ENCODE measurements around the gene YAE1. TPM values are rescaled to one million over a fixed set of nuclear protein-coding genes. Genes with fewer than 3 reads are reported as not detected.
A peak's percentile ranks its signal among the peaks of the same experiment; 100 is the strongest.

The YAE1 gene
- total RNA-seq, 3 donors from 2014 or later = 19.8 to 24.2 (median 23.3) TPM

DNA sequence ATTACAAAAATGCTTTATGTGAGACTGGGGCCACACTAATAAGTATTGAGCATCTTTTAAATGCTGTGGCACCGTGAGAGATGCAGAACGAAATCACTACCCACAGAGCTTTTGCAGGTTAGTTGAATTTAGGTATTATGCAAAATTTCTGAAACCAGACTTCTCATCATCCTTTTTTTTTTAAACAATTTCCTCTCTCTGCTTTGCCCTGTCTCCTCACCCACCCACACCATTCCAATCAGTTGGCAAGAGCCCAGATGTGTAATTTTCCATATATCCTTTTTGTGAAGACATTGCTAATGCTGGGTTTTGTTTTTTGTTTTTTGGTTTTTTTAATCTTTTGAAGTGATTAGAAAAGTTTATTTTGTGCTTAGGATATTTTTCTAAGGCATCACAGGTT, 1.1 kb downstream of the YAE1 start:
- ATAC-seq = no peak
- no peak for DNase-seq

DNA sequence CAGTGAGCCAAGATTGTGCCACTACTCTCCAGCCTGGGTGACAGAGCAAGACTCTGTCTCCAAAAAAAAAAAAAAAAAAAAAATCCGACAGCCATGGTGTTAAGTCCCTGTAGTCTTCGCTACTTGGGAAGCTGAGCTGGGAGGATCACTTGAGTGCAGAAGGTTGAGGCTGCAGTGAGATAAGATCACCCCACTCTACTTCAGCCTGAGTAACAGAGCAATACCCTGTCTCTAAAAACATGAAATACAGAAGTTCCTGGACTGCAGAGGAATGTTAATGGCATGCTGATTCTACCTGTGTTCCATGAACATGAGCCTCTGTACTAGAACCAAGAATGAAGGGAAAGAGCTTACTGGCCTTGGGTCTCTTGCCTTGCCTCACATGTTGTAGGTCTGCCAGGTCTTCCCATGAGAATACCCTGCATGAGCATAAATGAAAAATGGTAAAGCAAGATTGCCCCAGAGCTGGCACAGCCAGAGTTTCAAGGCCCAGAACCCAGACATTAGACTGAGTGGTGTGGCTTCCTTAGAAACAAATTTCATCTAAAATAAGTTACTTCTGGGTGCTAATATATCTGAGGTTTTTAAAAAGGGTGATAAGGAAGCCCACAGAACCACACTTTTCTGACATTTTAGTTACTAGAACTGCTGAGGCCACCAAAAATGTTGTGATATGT, 8.6 kb downstream of the YAE1 start:
- intact Hi-C loops (cut with DNase I, micrococcal nuclease) = no loop called here
- ATAC-seq = no peak

More for the DNA sequence above, 1.1 kb downstream of the YAE1 start:
- intact Hi-C loops (cut with DNase I, micrococcal nuclease) = no loop called here
- Histone ChIP-seq H3K9me3 (no peaks in the 10 kb centered on the region), H3K36me3 (ENCODE audit: low read depth) (no peaks in the 10 kb centered on the region), H3K4me3 (no peak overlapping the region), H3K4me1 (ENCODE audit: low read depth) (peaks cover 7% of the 10 kb centered on the region)
- TF ChIP-seq, protein P1, sequence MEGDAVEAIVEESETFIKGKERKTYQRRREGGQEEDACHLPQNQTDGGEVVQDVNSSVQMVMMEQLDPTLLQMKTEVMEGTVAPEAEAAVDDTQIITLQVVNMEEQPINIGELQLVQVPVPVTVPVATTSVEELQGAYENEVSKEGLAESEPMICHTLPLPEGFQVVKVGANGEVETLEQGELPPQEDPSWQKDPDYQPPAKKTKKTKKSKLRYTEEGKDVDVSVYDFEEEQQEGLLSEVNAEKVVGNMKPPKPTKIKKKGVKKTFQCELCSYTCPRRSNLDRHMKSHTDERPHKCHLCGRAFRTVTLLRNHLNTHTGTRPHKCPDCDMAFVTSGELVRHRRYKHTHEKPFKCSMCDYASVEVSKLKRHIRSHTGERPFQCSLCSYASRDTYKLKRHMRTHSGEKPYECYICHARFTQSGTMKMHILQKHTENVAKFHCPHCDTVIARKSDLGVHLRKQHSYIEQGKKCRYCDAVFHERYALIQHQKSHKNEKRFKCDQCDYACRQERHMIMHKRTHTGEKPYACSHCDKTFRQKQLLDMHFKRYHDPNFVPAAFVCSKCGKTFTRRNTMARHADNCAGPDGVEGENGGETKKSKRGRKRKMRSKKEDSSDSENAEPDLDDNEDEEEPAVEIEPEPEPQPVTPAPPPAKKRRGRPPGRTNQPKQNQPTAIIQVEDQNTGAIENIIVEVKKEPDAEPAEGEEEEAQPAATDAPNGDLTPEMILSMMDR (IDR thresholded peaks at IDR 0.05) = no peak

DNA sequence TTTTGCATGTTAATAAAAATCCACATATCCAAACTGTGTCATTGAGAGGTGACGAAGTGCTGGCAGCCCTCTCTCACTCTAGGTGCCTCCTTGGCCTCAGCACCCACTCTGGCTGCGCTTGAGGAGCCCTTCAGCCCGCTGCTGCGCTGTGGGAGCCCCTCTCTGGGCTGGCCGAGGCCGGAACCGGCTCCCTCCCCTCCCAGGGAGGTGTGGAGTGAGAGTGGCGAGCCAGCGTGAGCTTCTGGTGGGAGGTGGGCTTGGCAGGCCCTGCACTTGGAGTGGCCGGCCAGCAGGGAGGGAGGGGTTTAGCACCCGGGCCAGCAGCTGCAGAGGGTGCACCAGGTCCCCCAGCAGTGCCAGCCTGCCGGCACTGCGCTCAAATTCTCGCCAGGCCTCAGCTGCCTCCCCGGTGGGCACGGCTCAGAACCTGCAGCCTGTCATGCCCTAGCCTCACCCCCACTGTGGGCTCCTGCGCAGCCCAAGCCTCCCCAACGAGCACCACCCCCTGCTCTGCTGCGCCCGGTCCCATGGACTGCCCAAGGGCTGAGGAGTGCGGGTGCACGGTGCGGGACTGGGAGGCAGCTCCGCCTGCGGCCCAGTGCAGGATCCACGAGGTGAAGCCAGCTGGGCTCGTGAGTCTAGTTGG, 11.1 kb downstream of the YAE1 start:
- ATAC-seq (no peak), DNase-seq (no peak)
- Histone ChIP-seq H3K36me3 (ENCODE audit: low read depth) (no peaks in the 10 kb centered on the region), H3K4me3 (no peak overlapping the region), H3K4me1 (ENCODE audit: low read depth) (no peaks in the 10 kb centered on the region), H3K9me3 (no peaks in the 10 kb centered on the region)
- intact Hi-C loops (cut with DNase I, micrococcal nuclease) = no loop called here
- TF ChIP-seq, protein P1 (IDR thresholded peaks at IDR 0.05) = no peak

More for the DNA sequence above, 8.6 kb downstream of the YAE1 start:
- no peak overlapping the region for H3K4me3 ChIP-seq
- TF ChIP-seq, protein P1 (IDR thresholded peaks at IDR 0.05) = no peak
- no peaks in the 10 kb centered on the region for H3K36me3 ChIP-seq (ENCODE audit: low read depth)
- no peaks in the 10 kb centered on the region for H3K9me3 ChIP-seq
- H3K4me1 ChIP-seq (ENCODE audit: low read depth) = no peaks in the 10 kb centered on the region
- no peak for DNase-seq

GRCh38 chr7:39580149-39580874, 14.1 kb downstream of the YAE1 start:
- H3K4me3 ChIP-seq = no peak overlapping the region
- intact Hi-C loops (cut with DNase I, micrococcal nuclease) = loop anchor here (1.0 to 10.0 kb wide), 2 partner anchors 164 to 167 kb away; no protein-coding TSS in a partner anchor
- H3K36me3 ChIP-seq (ENCODE audit: low read depth) = no peaks in the 10 kb centered on the region
- TF ChIP-seq, protein P1 (IDR thresholded peaks at IDR 0.05) = peak; percentile 64
- ATAC-seq (peak; percentile 100), DNase-seq (peak in 2 of 3 donors; percentile 66 to 83)
- no peaks in the 10 kb centered on the region for H3K9me3 ChIP-seq
- H3K4me1 ChIP-seq (ENCODE audit: low read depth) = no peaks in the 10 kb centered on the region

DNA sequence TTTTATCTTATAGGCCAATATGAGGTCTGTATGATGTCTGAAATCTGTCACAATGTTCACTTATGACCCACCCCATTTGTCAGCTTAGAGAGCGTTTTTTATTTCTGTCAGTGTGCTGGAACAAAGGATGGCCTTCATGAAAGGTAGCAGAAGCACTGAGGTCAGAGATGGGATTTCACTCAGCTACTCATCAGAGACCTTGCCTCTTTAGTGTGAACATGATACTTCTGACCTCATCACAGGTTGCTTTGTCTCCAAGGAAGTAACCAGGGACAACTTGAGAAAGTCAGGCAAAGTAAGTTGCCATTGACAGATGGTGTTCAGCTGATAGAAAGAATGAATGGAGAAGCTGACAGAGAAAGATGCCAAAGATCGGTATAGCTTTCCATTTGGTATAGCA, 16.3 kb downstream of the YAE1 start:
- intact Hi-C loops (cut with DNase I, micrococcal nuclease) = loop anchor here in 1 of 2 donors (10.0 kb wide), 1 partner anchor 162 kb away; no protein-coding TSS in a partner anchor
- no peaks in the 10 kb centered on the region for H3K36me3 ChIP-seq (ENCODE audit: low read depth)
- TF ChIP-seq, protein P1 (IDR thresholded peaks at IDR 0.05) = no peak
- DNase-seq (no peak), ATAC-seq (no peak)
- no peaks in the 10 kb centered on the region for H3K9me3 ChIP-seq
- no peak overlapping the region for H3K4me3 ChIP-seq
- H3K4me1 ChIP-seq (ENCODE audit: low read depth) = no peaks in the 10 kb centered on the region

All from mucosa of descending colon (tissue), 3 donors.